HG03354 (cell line): ENCODE measurements around the gene TRIM44.

ENCODE experiments used
- ATAC-seq: cut with Tn5 transposase; IDR thresholded peaks from one replicate; pipeline ENCODE4 v1.9.1; 2021; ENCODE audit warnings: mild to moderate bottlenecking; ENCODE audit not compliant: unreplicated experiment, poor library complexity, severe bottlenecking

The TRIM44 gene

GRCh38 chr11:35864131-35864530, 201.6 kb downstream of the TRIM44 start:
- ATAC-seq = no peak

DNA sequence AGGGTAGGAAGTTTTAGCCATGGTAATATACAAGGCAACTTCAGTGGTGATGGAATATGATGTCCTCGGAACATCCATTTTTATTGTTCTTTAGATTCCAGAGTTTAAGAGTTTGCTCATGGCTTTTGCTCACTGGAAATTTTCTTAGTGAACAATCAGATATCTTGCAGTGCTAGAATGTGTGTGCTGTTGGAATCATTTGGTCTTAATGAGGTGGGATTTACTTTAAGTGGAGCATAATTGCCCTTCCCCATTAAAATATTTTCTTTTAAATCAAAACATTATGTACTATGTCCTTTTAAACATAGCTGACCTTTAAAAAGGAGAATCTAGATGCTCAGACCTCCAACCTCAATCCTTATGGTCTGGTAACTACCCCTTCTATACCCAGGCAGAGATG, 204.0 kb downstream of the TRIM44 start:
- no peak for ATAC-seq
